Stomach (tissue), 4 donors: ENCODE data around the gene RAD9A.
"Not testable (repeated sequence)": the region's sequence is repeated elsewhere in the genome, so short reads cannot be mapped to it uniquely, and the experiment has no call there.

ENCODE experiments used
- CTCF ChIP-seq, 7 experiments: fragments of 450-650 bp in 4 of 7; fragments of 200-600 bp in 3 of 7; sonication (generic) in 3 of 7; IDR thresholded peaks; one replicate each; pipeline ENCODE4 v1.5.1; 2016 to 2019; ENCODE audit warnings: antibody characterized with exemption in 7 of 7, control low read depth in 2 of 7, mild to moderate bottlenecking in 1 of 7
- EP300 ChIP-seq: sonication (generic); formaldehyde crosslinking; IDR thresholded peaks from one replicate; pipeline ENCODE4 v1.6.1; 2017; ENCODE audit warnings: antibody characterized with exemption
- POLR2AphosphoS5 ChIP-seq, 3 donors: sonication (generic); formaldehyde crosslinking; IDR thresholded peaks; one replicate each; pipeline ENCODE4 v1.6.1; 2016; ENCODE audit warnings: antibody characterized with exemption in 3 of 3

- not testable (repeated sequence) for TF ChIP-seq EP300; CTCF (IDR thresholded peaks at IDR 0.05); POLR2AphosphoS5 (IDR thresholded peaks at IDR 0.05)
Measured at GRCh38 chr11:67427364-67427859, 35.6 kb downstream of the RAD9A start.
